Large intestine (tissue), 3 donors: ENCODE measurements around the gene ANO2. TPM values are rescaled to one million over a fixed set of nuclear protein-coding genes. Genes with fewer than 3 reads are reported as not detected.
A peak's percentile ranks its signal among the peaks of the same experiment; 100 is the strongest.

Source experiments
- DNase-seq, 2 donors: peaks; one replicate each; pipeline versions ENCODE4 v3.0.0 to v3.0.0-alpha.2; 2013
- H3K27ac ChIP-seq: one replicate; pipeline ENCODE4 v1.5.1; 2013; ENCODE audit warnings: low read length
- H3K27me3 ChIP-seq: 2 replicates; pipeline ENCODE4 v1.6.1; 2013; ENCODE audit warnings: low read length; ENCODE audit not compliant: control insufficient read depth, insufficient read depth
- H3K36me3 ChIP-seq: 2 replicates; pipeline ENCODE4 v1.6.1; 2013; ENCODE audit warnings: low read length; ENCODE audit not compliant: control insufficient read depth, insufficient read depth
- H3K4me1 ChIP-seq: one replicate; pipeline ENCODE4 v1.6.1; 2013; ENCODE audit warnings: low read length; ENCODE audit not compliant: control insufficient read depth, insufficient read depth
- H3K4me3 ChIP-seq: one replicate; pipeline ENCODE4 v1.5.1; 2013; ENCODE audit warnings: low read length
- H3K9me3 ChIP-seq: one replicate; pipeline ENCODE4 v1.6.1; 2013; ENCODE audit warnings: mild to moderate bottlenecking, low read depth, low read length, moderate library complexity; ENCODE audit not compliant: control insufficient read depth
- WGBS: methylation state at CpG from one replicate; pipeline ENCODE4 v1.1.5; 2013; ENCODE audit warnings: low lambda C conversion rate; ENCODE audit not compliant: insufficient coverage; 5-methylcytosine and 5-hydroxymethylcytosine counted together
- polyA plus RNA-seq: library from polyadenylated mRNA; unstranded; fragments of 120-200 nt; gene quantifications from one replicate; pipeline ENCODE4 v1.2.1, GENCODE V29; 2013

Gene ANO2
- polyA plus RNA-seq, 1 donor = 2.7 TPM

GRCh38 chr12:5964913-5965900, 20.1 kb upstream of the ANO2 start:
- WGBS = 100% methylated on average over 2 of the region's 24 CpGs
- Histone ChIP-seq H3K27me3 (peaks cover 9% of the 10 kb centered on the region), H3K36me3 (no peaks in the 10 kb centered on the region), H3K4me1 (peaks cover 2% of the 10 kb centered on the region), H3K4me3 (no peak overlapping the region), H3K27ac (no peak overlapping the region), H3K9me3 (no peaks in the 10 kb centered on the region)
- DNase-seq = peak in 1 of 2 donors; percentile 9

DNA sequence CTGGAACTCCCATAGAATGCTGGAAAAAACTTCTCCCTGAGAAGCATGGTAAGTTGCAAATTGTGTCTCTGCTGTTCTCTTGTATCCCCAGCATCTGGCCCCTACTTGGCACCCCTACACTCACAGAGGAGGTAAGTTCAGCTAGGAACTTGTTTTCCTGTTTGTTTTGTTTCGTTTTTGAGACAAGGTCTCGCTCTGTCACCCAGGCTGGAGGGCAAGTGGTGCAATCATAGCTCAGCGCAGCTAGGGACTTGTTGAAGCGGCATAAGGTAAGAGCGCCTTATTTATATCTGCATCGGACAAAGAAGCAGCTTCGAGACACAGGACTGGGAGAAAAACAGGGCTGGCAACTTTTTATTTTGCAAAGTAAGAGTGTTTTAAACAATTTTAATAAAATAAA, 18.5 kb upstream of the ANO2 start:
- Histone ChIP-seq H3K4me1 (peaks cover 2% of the 10 kb centered on the region), H3K27me3 (peaks cover 9% of the 10 kb centered on the region), H3K4me3 (no peak overlapping the region), H3K36me3 (no peaks in the 10 kb centered on the region), H3K27ac (no peak overlapping the region), H3K9me3 (no peaks in the 10 kb centered on the region)
- WGBS = 96% methylated on average over 5 of the region's 7 CpGs
- DNase-seq = no peak

DNA sequence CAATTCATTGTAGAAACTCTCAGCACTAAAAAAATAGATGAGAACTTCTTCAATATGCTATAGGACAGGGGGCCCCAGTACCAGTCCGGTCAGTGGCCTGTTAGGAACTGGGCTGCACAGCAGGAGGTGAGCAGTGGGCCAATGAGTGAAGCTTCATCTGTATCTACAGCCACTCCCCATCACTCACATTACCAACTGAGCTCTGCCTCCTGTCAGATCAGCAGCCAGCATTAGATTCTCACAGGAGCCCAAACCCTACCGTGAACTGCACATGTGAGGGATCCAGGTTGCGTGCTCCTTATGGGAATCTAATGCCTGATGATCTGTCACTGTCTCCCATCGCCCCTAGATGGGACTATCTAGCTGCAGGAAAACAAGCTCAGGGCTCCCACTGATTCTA, 15.7 kb upstream of the ANO2 start:
- no peaks in the 10 kb centered on the region for H3K36me3 ChIP-seq
- no CpG with 5 or more reads among the region's 4 CpGs for WGBS
- no peak overlapping the region for H3K4me3 ChIP-seq
- H3K4me1 ChIP-seq = peaks cover 2% of the 10 kb centered on the region
- peaks cover 9% of the 10 kb centered on the region for H3K27me3 ChIP-seq
- H3K27ac ChIP-seq = no peak overlapping the region
- DNase-seq = no peak
- no peaks in the 10 kb centered on the region for H3K9me3 ChIP-seq

GRCh38 chr12:5956987-5957386, 11.9 kb upstream of the ANO2 start:
- no peaks in the 10 kb centered on the region for H3K4me1 ChIP-seq
- H3K27me3 ChIP-seq = peaks cover 5% of the 10 kb centered on the region
- no peak overlapping the region for H3K27ac ChIP-seq
- H3K36me3 ChIP-seq = no peaks in the 10 kb centered on the region
- no peak for DNase-seq
- no peaks in the 10 kb centered on the region for H3K9me3 ChIP-seq
- H3K4me3 ChIP-seq = no peak overlapping the region
- WGBS = 89% methylated on average over 3 of the region's 5 CpGs

- no peak overlapping the region for H3K4me3 ChIP-seq
- DNase-seq = no peak
- H3K36me3 ChIP-seq = no peaks in the 10 kb centered on the region
- no CpG with 5 or more reads among the region's 3 CpGs for WGBS
- peaks cover 7% of the 10 kb centered on the region for H3K27me3 ChIP-seq
- H3K9me3 ChIP-seq = no peaks in the 10 kb centered on the region
- no peaks in the 10 kb centered on the region for H3K4me1 ChIP-seq
- H3K27ac ChIP-seq = no peak overlapping the region
Observed at GRCh38 chr12:5954661-5955060, 9.6 kb upstream of the ANO2 start.

DNA sequence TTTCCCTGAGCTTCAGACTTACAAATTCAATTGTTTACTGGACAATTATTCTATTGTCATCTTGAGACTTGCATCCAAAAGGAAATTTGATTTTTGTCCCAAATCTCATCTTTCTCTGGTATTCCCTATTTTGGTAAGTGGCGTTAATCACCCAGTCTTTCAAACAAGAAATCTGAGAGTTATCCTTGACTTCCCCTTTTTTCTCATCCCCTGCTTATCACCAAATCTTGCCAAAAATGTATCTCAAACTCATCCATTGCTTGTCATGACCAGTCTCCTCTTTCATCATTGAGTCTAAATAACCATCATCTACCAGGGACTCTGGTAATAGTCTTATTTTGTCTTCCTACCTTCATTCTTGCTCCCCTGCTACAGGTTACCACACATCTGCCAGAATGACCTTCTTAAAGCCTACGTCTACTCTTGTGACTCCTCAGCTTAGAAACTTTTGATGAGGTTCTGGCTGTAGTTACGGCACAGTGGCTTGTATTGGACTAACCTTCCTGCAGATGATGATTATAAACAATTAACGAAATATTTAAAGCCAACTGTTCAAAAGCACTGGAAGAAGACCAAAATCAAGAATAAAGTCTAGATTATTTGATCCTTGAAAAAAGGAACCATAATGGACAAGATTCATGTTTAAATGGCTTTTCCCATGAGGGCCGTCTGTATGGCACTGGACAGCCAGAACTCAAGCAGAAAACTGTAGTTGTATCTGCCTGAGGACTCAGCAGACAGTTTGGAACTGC, 9.0 kb upstream of the ANO2 start:
- Histone ChIP-seq H3K27ac (no peak overlapping the region), H3K27me3 (peaks cover 7% of the 10 kb centered on the region), H3K4me3 (no peak overlapping the region), H3K9me3 (no peaks in the 10 kb centered on the region), H3K4me1 (no peaks in the 10 kb centered on the region), H3K36me3 (no peaks in the 10 kb centered on the region)
- 100% methylated on average over 4 of the region's 5 CpGs for WGBS
- DNase-seq = no peak

GRCh38 chr12:5952031-5952430, 7.0 kb upstream of the ANO2 start:
- no peaks in the 10 kb centered on the region for H3K36me3 ChIP-seq
- DNase-seq = no peak
- no CpG with 5 or more reads among the region's 3 CpGs for WGBS

GRCh38 chr12:5948696-5949095, 3.6 kb upstream of the ANO2 start:
- Histone ChIP-seq H3K27me3 (peaks cover 55% of the 10 kb centered on the region), H3K27ac (no peak overlapping the region), H3K9me3 (no peaks in the 10 kb centered on the region), H3K4me3 (no peak overlapping the region), H3K4me1 (peaks cover 5% of the 10 kb centered on the region), H3K36me3 (no peaks in the 10 kb centered on the region)
- DNase-seq = no peak
- no CpG with 5 or more reads among the region's 3 CpGs for WGBS

More at GRCh38 chr12:5952031-5952430, 7.0 kb upstream of the ANO2 start:
- H3K27me3 ChIP-seq = peaks cover 23% of the 10 kb centered on the region
- no peak overlapping the region for H3K4me3 ChIP-seq
- no peaks in the 10 kb centered on the region for H3K9me3 ChIP-seq
- no peak overlapping the region for H3K27ac ChIP-seq
- H3K4me1 ChIP-seq = no peaks in the 10 kb centered on the region

DNA sequence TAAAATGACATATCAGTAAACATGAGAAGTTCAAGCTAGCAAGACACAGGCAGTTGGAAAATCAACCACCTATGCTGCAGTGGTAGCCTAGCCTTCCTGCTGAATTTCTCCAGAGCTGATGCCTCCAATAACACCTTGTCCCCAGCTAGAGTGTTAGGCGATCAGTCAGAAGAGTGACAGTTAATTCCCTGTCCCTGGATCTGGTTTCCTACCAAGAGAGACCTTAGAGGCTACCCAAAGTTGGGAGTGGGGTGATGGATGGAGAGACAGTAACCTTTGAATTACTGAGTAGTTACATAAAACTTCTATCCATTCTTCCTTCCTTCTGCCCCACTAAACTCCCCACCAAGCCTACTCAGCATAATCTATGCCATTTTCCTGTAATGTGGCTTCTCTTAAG, 1.9 kb upstream of the ANO2 start:
- DNase-seq = no peak
- Histone ChIP-seq H3K4me1 (peaks cover 5% of the 10 kb centered on the region), H3K9me3 (no peaks in the 10 kb centered on the region), H3K27me3 (peaks cover 57% of the 10 kb centered on the region), H3K4me3 (no peak overlapping the region), H3K27ac (no peak overlapping the region), H3K36me3 (no peaks in the 10 kb centered on the region)
- WGBS = no CpG with 5 or more reads among the region's 1 CpG

- 90% methylated on average over 2 of the region's 2 CpGs for WGBS
- Histone ChIP-seq H3K27me3 (peaks cover 59% of the 10 kb centered on the region), H3K9me3 (no peaks in the 10 kb centered on the region), H3K4me3 (no peak overlapping the region), H3K4me1 (peaks cover 5% of the 10 kb centered on the region), H3K27ac (no peak overlapping the region), H3K36me3 (no peaks in the 10 kb centered on the region)
- DNase-seq = no peak
Observed at GRCh38 chr12:5946388-5946787, 1.3 kb upstream of the ANO2 start.
